Right renal cortex interstitium (tissue), 3 donors: Measurements from ENCODE around the gene SERINC3. TPM values are rescaled to one million over a fixed set of nuclear protein-coding genes. Genes with fewer than 3 reads are reported as not detected.

Experiments
- polyA plus RNA-seq, 3 donors: library from polyadenylated mRNA; unstranded; fragments of 120-200 nt; gene quantifications; one replicate each; pipeline ENCODE4 v1.2.1, GENCODE V29; 2013; ENCODE audit not compliant: insufficient read length in 3 of 3

Gene SERINC3
- polyA plus RNA-seq, 3 donors: 73.7 to 76.0 (median 75.4) TPM

Other genes starting within 250 kb of the SERINC3 start
- gene FITM2, start 210.9 kb downstream of the SERINC3 start, polyA plus RNA-seq: 1 to 10 TPM; 8.2 to 9.2 (median 8.2) TPM
- gene R3HDML, start 185.0 kb downstream of the SERINC3 start, polyA plus RNA-seq: under 1 TPM; 0.10 to 0.14 (median 0.12) TPM
- 10 to 100 TPM; 36.8 to 50.6 (median 46.1) TPM for gene HNF4A, start 166.4 kb downstream of the SERINC3 start, polyA plus RNA-seq
- gene TTPAL, start 46.2 kb downstream of the SERINC3 start, polyA plus RNA-seq: 10 to 100 TPM; 10.9 to 13.1 (median 11.6) TPM
- gene PKIG, start 60.5 kb upstream of the SERINC3 start, polyA plus RNA-seq: 10 to 100 TPM; 57.8 to 60.6 (median 60.1) TPM
- gene ADA, start 129.6 kb upstream of the SERINC3 start, polyA plus RNA-seq: 1 to 10 TPM; 6.3 to 7.0 (median 6.3) TPM
- gene CCN5, start 193.3 kb upstream of the SERINC3 start, polyA plus RNA-seq: under 1 TPM in 2 of 3 donors, not detected in 1; 0.11 to 0.15 TPM
- under 1 TPM in 2 of 3 donors, not detected in 1; 0.06 to 0.11 TPM for gene KCNK15, start 223.8 kb upstream of the SERINC3 start, polyA plus RNA-seq